ENCODE measurements around the gene DDT.
"Not testable (repeated sequence)": the region's sequence is repeated elsewhere in the genome, so short reads cannot be mapped to it uniquely, and the experiment has no call there.

DDT gene

DNA sequence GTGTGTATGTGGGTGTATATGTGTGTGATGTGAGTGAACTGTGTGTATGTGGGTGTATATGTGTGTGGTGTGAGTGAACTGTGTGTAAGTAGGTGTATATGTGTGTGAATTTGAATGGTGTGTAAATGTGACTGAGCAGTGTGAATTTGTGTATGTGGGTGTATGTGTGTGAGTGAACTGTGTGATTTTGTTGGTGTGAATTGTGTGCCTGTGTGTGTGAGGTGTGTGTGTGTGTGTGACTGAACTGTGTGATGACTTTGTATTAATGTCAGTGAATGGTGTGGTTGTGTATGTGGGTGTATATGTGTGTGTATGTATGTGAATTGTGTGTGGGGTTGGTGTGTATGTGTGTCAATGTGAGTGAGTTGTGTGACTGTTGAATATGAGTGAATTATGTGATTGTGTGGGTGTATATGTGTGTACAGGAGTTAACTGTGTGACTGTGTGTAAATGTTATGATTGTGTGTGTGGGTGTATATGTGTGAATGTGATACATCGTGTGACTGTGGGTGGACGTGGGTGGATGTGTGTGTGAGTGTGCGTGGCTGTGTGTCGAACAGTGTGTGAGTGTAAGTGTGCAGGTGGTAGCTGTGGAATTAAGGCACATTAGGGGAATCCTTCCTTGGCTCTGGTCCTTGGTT lies 12.4 kb upstream of the DDT start:
- DNase-seq: not testable (repeated sequence)

DNA sequence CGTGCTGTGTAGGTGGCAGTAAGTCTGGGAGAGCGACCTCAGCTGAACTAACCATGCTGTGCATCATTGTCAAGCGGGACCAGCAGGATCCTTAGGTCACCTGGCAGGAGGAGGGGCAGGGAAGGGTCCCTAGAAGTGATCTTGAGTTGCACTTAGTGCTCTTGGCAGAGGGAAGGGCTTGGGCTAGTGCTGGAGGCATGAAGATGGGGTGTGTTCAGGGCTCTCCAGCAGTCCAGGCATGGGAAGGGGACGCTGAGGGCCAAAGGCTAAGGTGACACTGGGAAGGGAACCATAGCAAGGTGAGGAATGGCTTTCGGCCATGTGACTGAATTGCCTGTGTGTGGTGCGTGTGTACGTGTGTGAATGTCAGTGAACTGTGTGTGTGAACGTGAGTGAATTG lies 11.8 kb upstream of the DDT start:
- DNase-seq: not testable (repeated sequence)

DNA sequence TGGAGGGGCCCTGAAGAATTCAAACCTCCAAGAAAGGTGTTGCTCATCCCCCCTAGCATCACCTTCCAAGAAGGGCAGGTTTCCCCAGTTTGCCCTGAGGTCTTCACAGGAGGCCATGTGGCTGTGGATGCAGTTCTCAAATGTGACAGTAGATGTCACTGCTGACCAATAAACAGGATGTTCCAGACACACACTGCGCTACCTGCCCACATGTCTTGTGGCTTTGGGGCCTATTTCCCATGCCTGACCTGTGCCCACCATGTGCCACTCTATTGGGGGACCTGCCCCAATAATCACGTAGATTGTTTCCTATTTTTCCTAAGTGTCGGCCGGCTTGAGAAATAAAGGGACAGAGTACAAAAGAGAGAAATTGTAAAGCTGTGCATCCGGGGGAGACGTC lies 10.2 kb upstream of the DDT start:
- no peak for DNase-seq

DNA sequence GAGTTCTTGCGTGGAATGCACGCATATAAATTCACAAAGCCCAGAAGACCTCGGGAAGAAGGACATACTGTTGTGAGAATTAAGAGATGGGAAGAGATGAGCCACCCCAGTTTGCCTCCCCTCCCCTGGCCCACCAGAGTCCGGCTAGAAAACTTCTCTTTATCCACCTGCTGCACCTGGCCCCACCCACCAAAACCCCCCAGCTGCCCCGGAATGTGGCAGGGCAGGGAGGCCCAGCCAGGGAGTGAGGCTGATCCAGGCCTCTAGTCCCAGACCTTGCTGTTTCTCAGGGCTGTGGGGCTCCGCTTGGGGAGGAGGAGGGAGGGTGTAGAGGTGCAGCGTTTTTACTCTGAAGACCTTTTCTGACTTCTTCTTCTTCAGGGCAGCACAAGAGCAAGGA lies 6.3 kb upstream of the DDT start:
- not testable (repeated sequence) for DNase-seq

DNA sequence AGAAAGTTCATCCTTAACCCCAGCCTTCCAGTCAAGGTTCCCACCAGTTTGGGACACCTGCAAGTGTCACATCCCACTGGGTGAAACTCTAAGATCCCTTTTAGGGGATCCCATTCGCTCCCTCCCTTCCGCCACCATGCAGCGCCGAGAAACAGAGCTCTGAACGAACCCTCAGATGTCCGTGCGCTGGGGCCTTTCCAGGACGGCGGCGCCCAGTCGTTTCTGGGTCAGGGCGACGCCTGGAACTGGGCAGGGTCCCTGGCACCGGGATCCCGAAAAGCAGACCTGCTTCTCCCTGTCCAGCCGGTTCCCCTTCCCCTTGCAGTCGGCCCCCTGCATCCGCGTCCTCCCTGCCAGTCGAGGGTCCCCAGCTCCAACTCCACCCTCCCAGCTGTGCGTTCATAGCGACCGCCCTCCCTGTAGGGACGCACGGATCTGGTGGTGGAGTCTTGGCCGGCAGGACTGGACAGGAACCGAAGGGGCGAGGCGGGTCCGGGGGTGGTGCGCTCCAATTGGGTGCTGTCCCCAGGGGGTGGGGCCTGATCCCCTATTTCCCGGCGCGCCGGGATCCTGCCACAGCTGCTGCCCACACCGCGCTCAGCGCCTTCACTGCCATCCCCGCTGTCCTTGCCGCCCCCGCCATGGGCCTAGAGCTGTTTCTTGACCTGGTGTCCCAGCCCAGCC lies 5.5 kb upstream of the DDT start, which contains the start of gene GSTT2:
GSTT2 (plus strand) TSS at position 578 of the 684 bp plus-strand sequence.
- not testable (repeated sequence) for DNase-seq

DNA sequence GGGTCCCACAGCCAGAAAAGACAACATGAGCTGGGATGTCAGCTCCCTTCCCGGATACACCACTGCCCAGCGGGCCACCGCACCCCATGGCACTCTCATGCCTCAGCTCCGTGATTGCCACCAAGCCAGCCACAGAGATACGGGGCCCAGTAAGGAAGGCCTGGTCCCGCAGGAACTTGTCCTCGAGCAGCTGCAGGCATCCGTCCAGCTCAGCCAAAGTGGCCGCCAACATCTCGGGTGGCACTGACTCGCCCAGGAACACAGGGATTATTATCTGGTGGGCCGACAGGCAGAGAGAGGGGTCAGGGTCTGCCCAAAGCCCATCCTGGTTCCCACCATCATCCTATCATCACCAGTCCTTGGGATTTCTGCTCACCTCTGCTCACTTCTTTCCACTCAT lies 3.1 kb upstream of the DDT start:
- not testable (repeated sequence) for DNase-seq

DNA sequence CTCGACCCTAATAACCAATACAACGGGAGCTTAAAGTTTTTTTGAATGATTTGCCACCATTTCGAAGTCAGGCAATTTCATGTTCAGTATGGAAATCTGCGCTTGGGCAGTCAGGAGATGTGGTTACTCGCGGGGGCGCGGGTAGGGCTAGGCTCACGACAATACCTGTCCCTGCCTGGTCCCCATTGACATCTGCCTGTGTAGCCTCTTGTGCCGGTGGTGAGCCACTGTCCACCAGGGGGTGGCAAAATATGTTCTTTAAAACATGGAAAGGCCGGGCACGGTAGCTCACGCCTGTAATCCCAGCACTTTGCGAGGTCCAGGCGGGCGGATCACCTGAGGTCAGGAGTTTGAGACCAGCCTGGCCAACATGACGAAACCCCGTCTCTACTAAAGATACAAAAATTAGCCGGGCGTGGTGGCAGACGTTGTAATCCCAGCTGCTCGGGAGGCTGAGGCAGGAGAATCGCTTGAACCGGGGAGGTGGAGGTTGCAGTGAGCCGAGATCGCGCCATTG lies 653 bp upstream of the DDT start:
- not testable (repeated sequence) for DNase-seq

DNA sequence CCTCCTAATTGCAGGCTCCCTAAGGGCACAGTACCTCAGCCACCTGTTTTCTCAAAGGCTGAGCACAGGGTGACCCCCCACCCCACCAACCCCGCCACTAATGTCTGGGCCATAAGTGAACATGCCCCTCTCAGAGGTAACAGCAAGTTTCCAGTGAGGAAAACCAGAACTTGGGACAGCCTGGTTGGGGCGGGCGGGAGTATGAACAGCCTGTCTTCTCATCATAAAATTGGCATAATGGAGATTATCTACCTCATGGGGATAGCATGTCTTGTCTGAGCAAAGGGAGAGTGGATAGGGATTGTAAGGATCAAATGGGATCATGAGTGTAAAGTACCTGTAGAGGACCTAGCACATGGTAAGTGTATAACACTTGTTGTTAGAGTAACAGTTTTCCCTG lies 2.3 kb downstream of the DDT start:
- not testable (repeated sequence) for DNase-seq

DNA sequence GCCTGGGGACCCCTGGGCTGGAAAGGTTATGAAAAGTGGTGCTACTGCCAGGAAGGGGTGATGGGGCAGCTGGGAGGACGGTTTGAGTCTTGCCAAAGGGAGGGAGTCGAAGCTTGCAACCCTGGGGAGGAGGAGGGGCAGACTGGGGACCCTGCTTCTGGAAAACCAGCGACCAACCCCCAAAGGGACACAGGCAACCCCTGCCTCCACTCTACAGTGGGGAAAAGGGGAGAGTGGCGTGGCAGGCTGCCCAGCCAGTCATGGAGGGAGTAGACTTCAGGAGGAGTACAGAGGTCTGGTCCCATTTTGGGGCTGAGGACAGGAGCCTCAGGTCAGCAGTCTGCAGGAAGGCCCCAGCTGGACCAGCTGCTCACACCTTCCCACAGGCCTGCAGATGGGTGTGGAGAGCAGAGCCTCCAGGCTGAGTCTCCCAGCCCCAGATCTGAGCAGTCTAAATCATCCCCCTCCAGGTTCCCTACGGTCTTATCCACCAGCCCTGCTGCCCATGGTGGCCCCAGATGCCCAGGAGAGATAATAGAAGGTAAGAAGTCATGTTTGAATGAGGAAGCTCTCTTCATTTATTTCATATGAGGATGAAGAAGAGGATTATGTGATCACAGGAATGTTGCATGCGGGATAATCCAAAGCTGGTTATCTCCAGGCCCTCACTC lies 3.3 kb downstream of the DDT start:
- DNase-seq: no peak

DNA sequence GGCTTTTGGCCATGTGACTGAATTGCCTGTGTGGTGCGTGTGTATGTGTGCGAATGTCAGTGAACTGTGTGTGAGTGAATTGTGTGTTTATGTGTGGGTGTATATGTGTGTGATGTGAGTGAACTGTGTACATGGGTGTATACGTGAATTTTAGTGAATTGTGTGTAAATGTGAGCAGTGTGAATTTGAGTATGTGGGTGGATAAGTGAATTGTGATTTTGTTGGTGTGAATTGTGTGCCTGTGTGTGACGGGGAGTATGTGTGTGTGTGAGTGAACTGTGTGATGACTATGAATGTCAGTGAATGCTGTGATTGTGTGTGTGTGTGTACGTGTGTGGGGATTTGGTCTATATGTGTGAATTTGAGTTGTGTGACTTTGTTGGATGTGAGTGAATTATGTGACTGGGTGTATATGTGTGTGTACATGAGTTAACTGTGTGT lies 4.0 kb downstream of the DDT start:
- no peak for DNase-seq

DNA sequence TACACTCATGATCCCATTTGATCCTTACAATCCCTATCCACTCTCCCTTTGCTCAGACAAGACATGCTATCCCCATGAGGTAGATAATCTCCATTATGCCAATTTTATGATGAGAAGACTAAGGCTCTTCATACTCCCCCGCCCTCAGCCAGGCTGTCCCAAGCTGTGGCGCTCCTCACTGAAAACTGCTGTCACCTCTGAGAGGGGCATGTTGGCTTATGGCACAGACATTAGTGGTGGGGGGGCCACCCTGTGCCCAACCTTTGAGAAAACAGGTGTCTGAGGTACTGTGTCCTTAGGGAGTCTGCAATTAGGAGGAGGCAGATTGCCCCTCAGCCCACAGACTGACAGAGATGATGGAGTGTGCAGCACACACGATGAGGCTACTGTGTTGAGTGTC lies 5.2 kb downstream of the DDT start:
- no peak for DNase-seq

DNA sequence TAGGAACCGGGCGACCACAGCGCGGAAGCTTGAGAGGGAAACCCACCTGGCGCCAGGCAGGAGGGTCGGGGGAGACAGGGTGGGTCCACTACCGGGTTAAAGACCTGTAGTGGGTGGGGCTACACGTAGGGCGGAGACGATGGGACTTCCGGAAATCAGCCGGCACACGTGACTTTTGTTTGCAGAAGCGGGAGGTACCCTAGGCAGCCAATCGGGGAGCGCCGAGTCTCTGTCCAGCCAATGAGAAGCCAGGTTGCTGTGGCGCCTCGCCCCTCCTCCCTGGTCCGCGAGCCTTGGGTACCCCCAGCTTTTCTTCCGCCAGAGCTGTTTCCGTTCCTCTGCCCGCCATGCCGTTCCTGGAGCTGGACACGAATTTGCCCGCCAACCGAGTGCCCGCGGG lies 7.7 kb downstream of the DDT start, which contains the start of gene DDTL:
DDTL (plus strand) TSS at position 321 of the 400 bp plus-strand sequence; CDS start at position 348, 27 bp downstream.
- DNase-seq: not testable (repeated sequence)

DNA sequence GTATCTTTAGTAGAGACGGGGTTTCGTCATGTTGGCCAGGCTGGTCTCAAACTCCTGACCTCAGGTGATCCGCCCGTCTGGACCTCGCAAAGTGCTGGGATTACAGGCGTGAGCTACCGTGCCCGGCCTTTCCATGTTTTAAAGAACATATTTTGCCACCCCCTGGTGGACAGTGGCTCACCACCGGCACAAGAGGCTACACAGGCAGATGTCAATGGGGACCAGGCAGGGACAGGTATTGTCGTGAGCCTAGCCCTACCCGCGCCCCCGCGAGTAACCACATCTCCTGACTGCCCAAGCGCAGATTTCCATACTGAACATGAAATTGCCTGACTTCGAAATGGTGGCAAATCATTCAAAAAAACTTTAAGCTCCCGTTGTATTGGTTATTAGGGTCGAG lies 8.1 kb downstream of the DDT start:
- not testable (repeated sequence) for DNase-seq

DNA sequence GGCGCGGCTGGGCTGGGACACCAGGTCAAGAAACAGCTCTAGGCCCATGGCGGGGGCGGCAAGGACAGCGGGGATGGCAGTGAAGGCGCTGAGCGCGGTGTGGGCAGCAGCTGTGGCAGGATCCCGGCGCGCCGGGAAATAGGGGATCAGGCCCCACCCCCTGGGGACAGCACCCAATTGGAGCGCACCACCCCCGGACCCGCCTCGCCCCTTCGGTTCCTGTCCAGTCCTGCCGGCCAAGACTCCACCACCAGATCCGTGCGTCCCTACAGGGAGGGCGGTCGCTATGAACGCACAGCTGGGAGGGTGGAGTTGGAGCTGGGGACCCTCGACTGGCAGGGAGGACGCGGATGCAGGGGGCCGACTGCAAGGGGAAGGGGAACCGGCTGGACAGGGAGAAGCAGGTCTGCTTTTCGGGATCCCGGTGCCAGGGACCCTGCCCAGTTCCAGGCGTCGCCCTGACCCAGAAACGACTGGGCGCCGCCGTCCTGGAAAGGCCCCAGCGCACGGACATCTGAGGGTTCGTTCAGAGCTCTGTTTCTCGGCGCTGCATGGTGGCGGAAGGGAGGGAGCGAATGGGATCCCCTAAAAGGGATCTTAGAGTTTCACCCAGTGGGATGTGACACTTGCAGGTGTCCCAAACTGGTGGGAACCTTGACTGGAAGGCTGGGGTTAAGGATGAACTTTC lies 13.0 kb downstream of the DDT start, which contains the start of gene GSTT2B:
GSTT2B (minus strand) TSS at position 112 of the 688 bp plus-strand sequence; CDS start at position 48, 64 bp downstream.
- not testable (repeated sequence) for DNase-seq

DNA sequence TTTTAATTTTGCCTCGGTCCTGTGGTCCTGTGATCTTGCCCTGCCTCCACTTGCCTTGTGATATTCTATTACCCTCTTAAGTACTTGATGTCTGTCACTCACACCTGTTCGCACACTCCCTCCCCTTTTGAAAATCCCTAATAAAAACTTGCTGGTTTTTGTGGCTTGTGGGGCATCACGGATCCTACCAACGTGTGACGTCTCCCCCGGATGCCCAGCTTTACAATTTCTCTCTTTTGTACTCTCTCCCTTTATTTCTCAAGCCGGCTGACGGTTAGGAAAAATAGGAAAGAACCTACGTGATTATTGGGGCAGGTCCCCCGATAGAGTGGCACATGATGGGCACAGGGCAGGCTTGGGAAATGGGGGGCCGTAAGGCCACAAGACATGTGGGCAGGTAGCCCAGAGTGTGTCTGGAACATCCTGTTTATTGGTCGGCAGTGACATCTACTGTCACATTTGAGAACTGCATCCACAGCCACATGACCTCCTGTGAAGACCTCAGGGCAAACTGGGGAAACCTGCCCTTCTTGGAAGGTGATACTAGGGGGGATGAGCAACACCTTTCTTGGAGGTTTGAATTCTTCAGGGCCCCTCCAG lies 17.8 kb downstream of the DDT start:
- peak; percentile 92 for DNase-seq

DNA sequence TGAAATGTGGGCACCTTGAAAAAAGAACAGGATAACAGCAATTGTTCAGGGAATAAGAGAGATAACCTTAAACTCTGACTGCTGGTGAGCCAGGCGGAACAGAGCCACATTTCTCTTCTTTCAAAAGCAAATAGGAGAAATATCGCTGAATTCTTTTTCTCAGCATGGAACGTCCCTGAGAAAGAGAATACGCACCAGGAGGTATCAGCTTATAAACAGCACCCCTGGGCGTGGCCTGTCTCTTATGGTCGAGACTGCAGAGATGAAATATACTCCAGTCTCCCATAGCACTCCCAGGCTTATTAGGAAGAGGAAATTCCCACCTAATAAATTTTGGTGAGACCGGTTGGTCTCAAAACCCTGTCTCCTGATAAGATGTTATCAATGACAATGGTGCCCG lies 18.4 kb downstream of the DDT start:
- DNase-seq: not testable (repeated sequence)

DNA sequence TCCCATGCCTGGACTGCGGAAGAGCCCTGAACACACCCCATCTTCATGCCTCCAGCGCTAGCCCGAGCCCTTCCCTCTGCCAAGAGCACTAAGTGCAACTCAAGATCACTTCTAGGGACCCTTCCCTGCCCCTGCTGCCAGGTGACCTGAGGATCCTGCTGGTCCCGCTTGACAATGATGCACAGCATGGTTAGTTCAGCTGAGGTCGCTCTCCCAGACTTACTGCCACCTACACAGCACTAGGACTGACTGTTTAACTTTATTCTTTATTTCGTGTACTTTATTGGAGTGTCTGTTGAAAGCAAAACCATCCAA lies 19.3 kb downstream of the DDT start:
- DNase-seq: not testable (repeated sequence)

DNA sequence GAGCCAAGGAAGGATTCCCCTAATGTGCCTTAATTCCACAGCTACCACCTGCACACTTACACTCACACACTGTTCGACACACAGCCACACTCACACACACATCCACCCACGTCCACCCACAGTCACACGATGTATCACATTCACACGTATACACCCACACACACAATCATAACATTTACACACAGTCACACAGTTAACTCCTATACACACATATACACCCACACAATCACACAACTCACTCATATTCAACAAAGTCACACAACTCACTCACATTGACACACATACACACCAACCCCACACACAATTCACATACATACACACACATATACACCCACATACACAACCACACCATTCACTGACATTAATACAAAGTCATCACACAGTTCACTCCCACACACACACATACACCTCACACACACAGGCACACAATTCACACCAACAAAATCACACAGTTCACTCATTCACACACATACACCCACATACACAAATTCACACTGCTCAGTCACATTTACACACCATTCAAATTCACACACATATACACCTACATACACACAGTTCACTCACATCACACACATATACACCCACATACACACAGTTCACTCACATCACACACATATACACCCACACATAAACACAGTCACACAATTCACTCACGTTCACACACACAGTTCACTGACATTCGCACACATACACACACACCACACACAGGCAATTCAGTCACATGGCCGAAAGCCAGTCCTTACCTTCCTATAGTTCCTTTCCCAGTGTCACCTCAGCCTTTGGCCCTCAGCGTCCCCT lies 19.8 kb downstream of the DDT start:
- DNase-seq: not testable (repeated sequence)

DNA sequence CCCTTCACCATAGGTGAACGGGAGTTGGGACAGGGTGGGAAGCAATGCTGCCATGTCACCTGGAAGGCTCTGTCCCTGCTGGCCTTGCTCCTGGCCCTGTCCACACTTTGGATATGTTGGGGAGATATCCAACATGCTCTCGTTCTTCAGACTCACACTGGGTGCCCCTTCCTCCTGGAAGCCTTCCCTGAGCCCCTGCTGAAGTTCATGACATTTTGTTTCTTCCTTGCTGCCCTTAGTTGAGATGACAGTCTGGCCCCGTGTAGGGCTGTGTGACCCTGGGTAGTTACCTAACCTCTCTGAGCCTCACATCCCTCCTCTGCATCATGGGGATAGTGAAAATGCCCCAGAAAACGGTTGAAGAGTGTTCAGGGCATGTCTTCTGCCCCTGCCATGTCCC lies 20.8 kb downstream of the DDT start:
- not testable (repeated sequence) for DNase-seq

DNA sequence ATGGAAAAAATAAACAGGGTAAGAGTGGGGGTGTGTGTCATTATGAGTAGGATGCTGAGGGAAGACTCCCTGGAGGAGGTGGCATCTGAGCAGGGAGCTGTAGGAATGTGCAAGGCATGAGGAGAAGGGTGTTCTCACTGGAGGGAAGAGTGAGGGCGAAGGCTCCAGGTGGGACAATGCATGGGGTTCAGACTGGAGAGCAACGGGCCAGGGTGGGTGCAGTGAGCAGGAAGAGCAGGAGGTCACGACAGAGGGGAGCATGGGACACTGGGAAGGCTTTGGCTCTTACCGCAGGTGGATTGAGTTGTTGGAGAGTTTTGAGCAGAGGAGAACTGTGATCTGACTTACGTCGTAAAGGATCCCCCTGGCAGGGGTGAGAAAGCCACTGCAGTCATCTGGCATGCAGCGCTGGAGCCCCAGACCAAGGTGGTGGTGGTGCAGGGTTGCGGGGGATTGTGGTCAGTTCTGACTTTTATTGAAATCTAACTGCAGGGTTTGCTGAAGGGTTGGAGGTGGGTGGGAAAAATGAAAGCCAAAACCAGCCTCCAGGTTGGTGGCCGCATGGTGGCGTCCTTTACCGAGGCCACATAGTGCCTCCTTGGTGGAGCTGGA lies 21.3 kb downstream of the DDT start:
- DNase-seq: not testable (repeated sequence)

DNA sequence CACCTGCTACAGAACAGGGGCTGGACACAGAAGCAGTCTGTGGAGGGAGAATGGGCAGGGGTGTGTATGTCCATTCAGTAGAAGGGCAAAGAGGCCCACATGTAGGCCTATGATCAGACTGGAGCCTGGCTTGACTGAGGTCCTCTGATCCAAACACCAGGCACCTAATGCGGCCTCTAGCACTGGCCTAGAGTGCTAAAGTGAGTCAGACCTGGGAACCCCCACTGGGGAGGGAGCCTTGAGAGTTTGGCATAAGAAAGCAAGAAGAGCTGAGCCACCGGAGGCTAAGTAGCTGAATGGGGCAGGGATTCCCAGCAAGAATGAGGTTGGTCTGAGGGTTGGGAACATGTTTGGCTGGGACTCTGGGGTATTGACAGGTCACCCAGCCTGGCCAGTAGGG lies 22.9 kb downstream of the DDT start:
- DNase-seq: not testable (repeated sequence)
